Measurements from ENCODE around the gene SLC7A10.
"Not testable (repeated sequence)": the region's sequence is repeated elsewhere in the genome, so short reads cannot be mapped to it uniquely, and the experiment has no call there.

SLC7A10 gene

DNA sequence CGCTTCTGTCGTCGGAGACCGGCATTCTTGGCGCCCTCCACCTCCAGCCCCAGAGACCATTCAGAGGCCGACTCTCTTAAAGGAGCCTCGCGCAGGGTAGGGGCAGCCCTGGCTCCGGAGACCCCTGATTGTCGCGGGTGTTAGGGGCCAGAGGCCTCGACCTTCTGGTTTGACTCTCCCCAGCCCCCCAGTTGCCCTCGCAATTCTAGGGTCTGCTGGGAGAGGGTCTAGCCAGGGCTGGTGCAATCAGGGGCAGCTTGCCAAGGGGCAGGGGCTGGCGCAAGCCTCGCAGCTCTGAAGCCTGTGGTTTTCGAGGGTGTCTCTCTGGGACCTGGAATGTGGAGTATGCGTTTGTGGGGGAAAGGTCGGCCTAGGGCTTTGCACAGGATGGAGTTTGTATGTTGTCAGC lies 1.6 kb upstream of the SLC7A10 start:
- TF ChIP-seq EZH2 (IDR thresholded peaks at IDR 0.05; ENCODE audit: borderline replicate concordance, low read length), result no peak
- TF ChIP-seq, protein P1, sequence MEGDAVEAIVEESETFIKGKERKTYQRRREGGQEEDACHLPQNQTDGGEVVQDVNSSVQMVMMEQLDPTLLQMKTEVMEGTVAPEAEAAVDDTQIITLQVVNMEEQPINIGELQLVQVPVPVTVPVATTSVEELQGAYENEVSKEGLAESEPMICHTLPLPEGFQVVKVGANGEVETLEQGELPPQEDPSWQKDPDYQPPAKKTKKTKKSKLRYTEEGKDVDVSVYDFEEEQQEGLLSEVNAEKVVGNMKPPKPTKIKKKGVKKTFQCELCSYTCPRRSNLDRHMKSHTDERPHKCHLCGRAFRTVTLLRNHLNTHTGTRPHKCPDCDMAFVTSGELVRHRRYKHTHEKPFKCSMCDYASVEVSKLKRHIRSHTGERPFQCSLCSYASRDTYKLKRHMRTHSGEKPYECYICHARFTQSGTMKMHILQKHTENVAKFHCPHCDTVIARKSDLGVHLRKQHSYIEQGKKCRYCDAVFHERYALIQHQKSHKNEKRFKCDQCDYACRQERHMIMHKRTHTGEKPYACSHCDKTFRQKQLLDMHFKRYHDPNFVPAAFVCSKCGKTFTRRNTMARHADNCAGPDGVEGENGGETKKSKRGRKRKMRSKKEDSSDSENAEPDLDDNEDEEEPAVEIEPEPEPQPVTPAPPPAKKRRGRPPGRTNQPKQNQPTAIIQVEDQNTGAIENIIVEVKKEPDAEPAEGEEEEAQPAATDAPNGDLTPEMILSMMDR (IDR thresholded peaks at IDR 0.05; ENCODE audit: low read length), result no peak
- Histone ChIP-seq H4K20me1 (ENCODE audit: insufficient read depth, low read length) (no peaks in the 10 kb centered on the region), H3K79me2 (ENCODE audit: insufficient read depth, low read length) (no peaks in the 10 kb centered on the region), H3K9me3 (ENCODE audit: low read length) (peaks cover 8% of the 10 kb centered on the region; the same call in 1 of the 2 replicates), H3K4me2 (ENCODE audit: low read length) (no peak overlapping the region), H3K27me3 (ENCODE audit: insufficient read depth, low read length) (no peaks in the 10 kb centered on the region), H3K9ac (ENCODE audit: low read length) (no peak overlapping the region), H3K4me3 (ENCODE audit: low read depth, low read length, poor library complexity, severe bottlenecking) (no peak overlapping the region), H3K27ac (ENCODE audit: low read depth, low read length, poor library complexity, severe bottlenecking) (no peak overlapping the region), H3K4me1 (ENCODE audit: insufficient read depth, low read length, severe bottlenecking) (no peaks in the 10 kb centered on the region), H3F3A (ENCODE audit: insufficient read depth, low read length) (no peaks in the 10 kb centered on the region), H3K36me3 (ENCODE audit: insufficient read depth, low read length) (no peaks in the 10 kb centered on the region), H2AFZ (ENCODE audit: low read length) (no peak overlapping the region), H3K9me2 (ENCODE audit: low read depth, low read length) (no peaks in the 10 kb centered on the region)

DNA sequence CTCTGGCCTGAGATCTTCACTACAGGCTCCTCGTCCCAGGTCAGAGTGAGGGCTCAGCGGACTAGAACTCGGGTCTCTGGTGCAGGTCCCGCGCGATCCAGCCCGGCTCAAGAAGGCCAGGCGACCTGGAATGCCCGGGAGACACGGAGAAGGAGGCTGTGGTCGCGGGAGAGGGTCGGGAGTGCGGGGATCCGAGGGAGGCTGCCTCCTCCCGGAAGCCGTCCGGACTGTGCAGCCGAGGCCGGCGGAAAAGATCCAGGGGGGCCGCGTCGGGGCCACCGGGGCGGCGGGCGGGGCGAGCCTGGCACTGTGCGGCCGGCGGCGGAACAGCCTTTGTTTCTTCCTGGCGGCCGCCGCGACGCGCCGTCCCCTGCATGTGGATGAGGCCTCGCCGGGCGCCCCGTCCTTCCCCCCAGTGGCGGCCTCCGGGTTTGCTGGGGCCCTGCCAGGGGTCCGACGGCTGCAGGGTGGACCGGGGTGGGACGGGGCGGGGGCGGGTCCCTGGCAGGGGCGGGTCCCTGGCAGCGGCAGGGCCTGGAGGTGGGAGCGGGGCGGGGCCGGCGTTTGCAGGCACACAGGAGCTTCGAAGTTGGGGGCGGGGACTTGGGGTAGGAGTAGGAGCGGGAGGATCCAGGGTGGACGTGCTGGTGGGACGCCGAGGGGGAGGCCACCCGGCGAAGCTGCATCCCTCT lies 1.0 kb upstream of the SLC7A10 start:
- TF ChIP-seq, protein P1 (IDR thresholded peaks at IDR 0.05; ENCODE audit: low read length), result no peak
- TF ChIP-seq EZH2 (IDR thresholded peaks at IDR 0.05; ENCODE audit: borderline replicate concordance, low read length), result no peak
- Histone ChIP-seq H3K4me3 (ENCODE audit: low read depth, low read length, poor library complexity, severe bottlenecking) (no peak overlapping the region), H3K4me1 (ENCODE audit: insufficient read depth, low read length, severe bottlenecking) (no peaks in the 10 kb centered on the region), H4K20me1 (ENCODE audit: insufficient read depth, low read length) (no peaks in the 10 kb centered on the region), H3K79me2 (ENCODE audit: insufficient read depth, low read length) (no peaks in the 10 kb centered on the region), H3F3A (ENCODE audit: insufficient read depth, low read length) (no peaks in the 10 kb centered on the region), H3K9me3 (ENCODE audit: low read length) (peaks cover 8% of the 10 kb centered on the region; the same call in 1 of the 2 replicates), H3K9me2 (ENCODE audit: low read depth, low read length) (no peaks in the 10 kb centered on the region), H3K27me3 (ENCODE audit: insufficient read depth, low read length) (no peaks in the 10 kb centered on the region), H3K36me3 (ENCODE audit: insufficient read depth, low read length) (no peaks in the 10 kb centered on the region), H3K27ac (ENCODE audit: low read depth, low read length, poor library complexity, severe bottlenecking) (no peak overlapping the region), H3K9ac (ENCODE audit: low read length) (no peak overlapping the region), H2AFZ (ENCODE audit: low read length) (no peak overlapping the region), H3K4me2 (ENCODE audit: low read length) (no peak overlapping the region)

DNA sequence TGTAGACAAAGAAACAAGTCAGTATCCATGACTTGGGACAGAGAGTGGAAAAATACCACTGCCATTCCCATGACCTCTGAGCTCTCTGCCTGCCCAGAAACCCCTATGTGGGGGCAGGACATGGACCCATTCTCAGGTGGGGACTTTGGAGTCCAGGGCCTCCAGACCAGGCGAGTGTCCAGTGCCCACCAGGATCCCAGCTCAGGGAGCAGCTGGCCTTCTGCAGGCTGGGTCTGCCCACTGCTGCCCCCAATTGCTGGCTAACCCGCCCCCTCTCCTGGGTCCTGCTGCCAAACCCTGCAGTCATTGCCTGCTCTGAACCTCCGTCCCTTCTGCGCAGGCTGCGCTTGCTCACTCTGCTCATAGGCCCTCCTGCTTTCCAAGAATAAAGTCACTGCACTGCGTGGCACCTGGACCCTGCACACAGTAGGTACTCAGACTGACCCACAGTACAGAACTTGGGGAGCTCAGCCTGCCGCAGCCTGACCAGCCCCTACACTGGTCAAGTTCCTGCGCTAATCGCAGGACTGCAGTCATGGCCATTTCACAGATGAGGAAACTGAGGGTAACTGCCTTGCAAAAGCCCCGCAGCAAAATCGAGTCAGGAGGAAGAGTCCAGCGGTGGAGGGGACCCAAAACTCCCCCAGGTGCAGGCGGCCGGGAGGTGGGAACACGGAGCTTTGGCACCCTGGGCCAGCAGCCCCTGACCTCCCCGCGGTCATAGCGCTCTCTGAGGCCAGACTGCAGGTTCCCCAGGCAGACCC lies 774 bp downstream of the SLC7A10 start:
- H3K79me2 ChIP-seq (ENCODE audit: insufficient read depth, low read length), result no peaks in the 10 kb centered on the region
- no peak overlapping the region for H3K4me2 ChIP-seq (ENCODE audit: low read length)
- no peak overlapping the region for H2AFZ ChIP-seq (ENCODE audit: low read length)
- no peaks in the 10 kb centered on the region for H3K4me1 ChIP-seq (ENCODE audit: insufficient read depth, low read length, severe bottlenecking)
- no peaks in the 10 kb centered on the region for H3K36me3 ChIP-seq (ENCODE audit: insufficient read depth, low read length)
- no peaks in the 10 kb centered on the region for H3F3A ChIP-seq (ENCODE audit: insufficient read depth, low read length)
- peaks cover 8% of the 10 kb centered on the region; the same call in 1 of the 2 replicates for H3K9me3 ChIP-seq (ENCODE audit: low read length)
- no peaks in the 10 kb centered on the region for H4K20me1 ChIP-seq (ENCODE audit: insufficient read depth, low read length)
- H3K9me2 ChIP-seq (ENCODE audit: low read depth, low read length), result no peaks in the 10 kb centered on the region
- TF ChIP-seq, protein P1 (IDR thresholded peaks at IDR 0.05; ENCODE audit: low read length), result no peak
- no peak for TF ChIP-seq EZH2 (IDR thresholded peaks at IDR 0.05; ENCODE audit: borderline replicate concordance, low read length)
- H3K4me3 ChIP-seq (ENCODE audit: low read depth, low read length, poor library complexity, severe bottlenecking), result no peak overlapping the region
- H3K27ac ChIP-seq (ENCODE audit: low read depth, low read length, poor library complexity, severe bottlenecking), result no peak overlapping the region
- H3K27me3 ChIP-seq (ENCODE audit: insufficient read depth, low read length), result no peaks in the 10 kb centered on the region
- H3K9ac ChIP-seq (ENCODE audit: low read length), result no peak overlapping the region

DNA sequence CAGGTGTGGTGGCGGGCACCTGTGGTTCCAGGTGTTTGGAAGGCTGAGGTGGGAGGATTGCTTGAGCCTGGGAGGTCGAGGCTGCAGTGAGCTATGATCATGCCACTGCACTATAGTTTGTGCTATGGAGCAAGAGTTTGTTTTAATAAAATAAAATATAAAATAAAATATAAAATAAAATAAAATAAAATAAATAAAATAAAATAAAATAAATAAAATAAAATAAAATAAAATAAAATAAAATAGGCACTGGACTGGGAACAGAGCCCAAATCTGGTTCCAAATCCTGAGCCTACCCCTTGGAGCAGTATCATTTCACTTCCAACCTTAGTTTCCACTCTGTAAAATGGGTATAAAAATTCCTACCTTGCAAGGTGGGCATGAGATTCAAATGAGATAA lies 3.4 kb downstream of the SLC7A10 start:
- not testable (repeated sequence) for H3K9me2 ChIP-seq (ENCODE audit: low read depth, low read length); H3K4me2 ChIP-seq (ENCODE audit: low read length); H3K79me2 ChIP-seq (ENCODE audit: insufficient read depth, low read length); H3K36me3 ChIP-seq (ENCODE audit: insufficient read depth, low read length); H3K27me3 ChIP-seq (ENCODE audit: insufficient read depth, low read length); H3K4me1 ChIP-seq (ENCODE audit: insufficient read depth, low read length, severe bottlenecking); H3F3A ChIP-seq (ENCODE audit: insufficient read depth, low read length); H3K9ac ChIP-seq (ENCODE audit: low read length); H3K27ac ChIP-seq (ENCODE audit: low read depth, low read length, poor library complexity, severe bottlenecking); H4K20me1 ChIP-seq (ENCODE audit: insufficient read depth, low read length); H2AFZ ChIP-seq (ENCODE audit: low read length); H3K9me3 ChIP-seq (ENCODE audit: low read length); H3K4me3 ChIP-seq (ENCODE audit: low read depth, low read length, poor library complexity, severe bottlenecking)

Data from OCI-LY1 (cell line).